NCI-H446 (cell line): Measurements from ENCODE around the gene SLC6A15.

Experiments used
- DNase-seq, 2 experiments: peaks; one replicate each; lab custom pipeline; 2025; lab: John Stamatoyannopoulos, UW

Gene SLC6A15

GRCh38 chr12:84874825-84875139 lies 37.8 kb downstream of the SLC6A15 start:
- no peak for DNase-seq

DNA sequence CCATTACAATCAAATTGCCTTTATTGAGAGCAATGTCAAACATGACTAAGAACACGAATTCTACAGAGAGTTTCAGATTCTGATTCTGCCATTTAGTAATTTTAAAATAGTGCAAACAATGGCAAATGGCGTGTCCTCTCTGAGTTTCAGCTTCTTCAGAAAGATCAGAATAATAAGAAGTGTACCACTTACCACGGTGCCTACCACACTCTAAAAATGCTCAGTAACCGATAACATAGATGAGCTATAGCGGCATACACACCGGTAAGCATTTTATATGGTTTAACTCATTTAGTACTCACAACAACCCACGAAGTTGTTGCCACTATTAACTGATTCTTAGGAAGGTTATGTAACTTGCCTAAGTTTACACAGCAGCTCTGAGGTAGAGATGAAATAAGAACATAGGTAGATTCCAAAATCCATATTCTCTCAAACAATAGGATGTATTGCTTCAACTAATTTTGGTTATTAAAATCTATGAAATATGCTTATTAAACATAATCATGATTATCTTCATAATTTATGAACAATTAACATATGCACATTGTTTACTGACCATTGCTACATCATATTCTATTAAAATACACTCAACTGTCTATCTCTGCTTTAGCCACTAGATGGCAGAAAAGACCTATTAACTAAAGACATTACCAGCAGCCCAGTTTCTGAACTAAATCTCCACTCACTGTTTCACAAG lies 38.3 kb downstream of the SLC6A15 start:
- DNase-seq: peak; percentile 40 to 77

GRCh38 chr12:84862186-84862585 lies 50.4 kb downstream of the SLC6A15 start:
- no peak for DNase-seq

- DNase-seq: no peak
Observed at GRCh38 chr12:84860718-84861117, 51.9 kb downstream of the SLC6A15 start.

DNA sequence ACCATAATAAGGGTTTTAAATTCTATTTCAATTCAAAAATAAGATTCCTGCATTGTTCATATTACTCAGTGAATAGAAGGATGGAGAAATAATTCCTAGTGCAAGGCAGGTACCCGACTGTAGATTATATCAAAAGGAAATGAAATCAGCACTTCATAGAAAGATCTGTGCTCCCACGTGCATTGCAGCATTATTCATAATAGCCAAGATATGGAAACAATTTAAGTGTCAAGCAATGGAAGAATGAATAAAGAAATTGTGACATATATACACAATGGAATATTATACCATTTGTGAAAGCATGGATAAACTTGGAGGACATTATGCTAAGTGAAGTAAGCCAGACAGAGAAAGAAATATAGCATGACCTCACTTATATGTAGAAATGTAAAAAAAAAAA lies 53.8 kb downstream of the SLC6A15 start:
- no peak for DNase-seq

GRCh38 chr12:84857525-84858208 lies 54.9 kb downstream of the SLC6A15 start:
- no peak for DNase-seq

GRCh38 chr12:84856156-84856900 lies 56.3 kb downstream of the SLC6A15 start:
- no peak for DNase-seq

DNA sequence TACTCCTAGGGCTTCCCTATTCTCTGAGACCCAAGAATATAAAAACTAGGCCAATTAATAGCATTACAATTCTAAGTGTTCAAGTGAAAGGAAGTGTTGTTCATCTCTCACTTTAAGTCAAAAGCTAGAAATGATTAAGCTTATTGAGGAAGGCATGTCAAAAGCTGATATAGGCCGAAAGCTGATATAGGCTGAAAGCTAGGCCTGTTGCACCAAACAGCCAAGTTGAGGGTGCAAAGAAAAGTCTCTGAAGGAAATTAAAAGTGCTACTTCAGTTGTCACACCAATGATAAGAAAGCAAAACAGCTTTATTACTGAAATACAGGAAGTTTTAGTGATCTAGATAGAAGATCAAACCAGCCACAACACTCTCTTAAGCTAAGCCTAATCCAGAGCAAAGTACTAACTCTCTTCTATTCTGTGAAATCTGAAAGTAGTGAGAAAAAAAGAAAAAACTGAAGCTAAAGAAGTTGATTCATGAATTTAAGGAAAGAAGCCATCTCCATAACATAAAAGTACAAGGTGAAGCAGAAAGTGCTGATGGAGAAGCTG lies 68.9 kb downstream of the SLC6A15 start:
- no peak for DNase-seq

DNA sequence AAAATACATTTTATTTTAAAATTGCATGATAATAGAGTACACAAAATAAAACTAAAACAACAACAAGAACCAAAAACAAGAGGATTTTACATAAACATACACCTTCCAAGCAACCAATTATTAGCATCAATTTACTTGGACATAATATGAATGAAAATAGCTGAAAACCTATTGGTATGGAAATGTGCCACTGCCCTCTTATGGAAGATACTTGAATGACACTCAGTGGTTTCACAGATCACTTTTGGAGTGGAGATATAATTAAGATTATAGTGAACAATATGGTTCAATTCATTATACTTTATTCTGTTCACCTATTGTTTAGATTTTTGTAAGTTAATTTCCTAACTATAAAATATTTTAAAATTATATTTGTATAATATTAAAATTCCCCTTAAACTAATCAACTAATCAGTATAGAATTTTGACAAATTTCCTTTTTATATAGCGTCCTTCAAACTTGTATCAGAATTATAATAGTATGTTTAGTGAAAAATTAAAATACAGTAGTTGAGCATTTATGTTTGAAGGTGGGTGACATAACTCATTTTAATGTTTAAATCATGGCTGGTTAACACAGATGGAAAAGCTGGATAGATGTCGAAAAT lies 70.1 kb downstream of the SLC6A15 start:
- peak; percentile 50 to 74 for DNase-seq

- DNase-seq: no peak
Observed at GRCh38 chr12:84841591-84841990, 71.0 kb downstream of the SLC6A15 start.

- peak in 1 of 2 experiments; percentile 26 for DNase-seq
Observed at GRCh38 chr12:84840356-84840755, 72.2 kb downstream of the SLC6A15 start.

DNA sequence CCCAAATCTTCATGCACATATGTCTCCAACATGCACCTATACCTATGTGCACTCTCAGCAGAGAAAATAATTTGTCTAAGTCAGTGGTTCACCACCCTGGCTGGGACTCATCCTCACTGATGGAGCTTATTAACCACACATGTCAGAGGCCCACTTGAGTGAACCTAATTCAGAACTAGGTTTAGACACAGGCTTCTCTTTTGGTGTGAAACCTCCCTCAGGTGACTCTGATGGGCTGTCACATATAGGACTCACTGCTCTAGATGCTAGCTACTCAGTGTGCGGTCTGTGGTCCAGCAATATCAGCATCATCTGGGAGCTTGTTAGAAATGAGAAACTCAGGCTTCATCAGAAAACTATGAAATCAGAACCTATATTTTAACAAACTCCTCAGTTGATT lies 85.7 kb downstream of the SLC6A15 start:
- DNase-seq: no peak

DNA sequence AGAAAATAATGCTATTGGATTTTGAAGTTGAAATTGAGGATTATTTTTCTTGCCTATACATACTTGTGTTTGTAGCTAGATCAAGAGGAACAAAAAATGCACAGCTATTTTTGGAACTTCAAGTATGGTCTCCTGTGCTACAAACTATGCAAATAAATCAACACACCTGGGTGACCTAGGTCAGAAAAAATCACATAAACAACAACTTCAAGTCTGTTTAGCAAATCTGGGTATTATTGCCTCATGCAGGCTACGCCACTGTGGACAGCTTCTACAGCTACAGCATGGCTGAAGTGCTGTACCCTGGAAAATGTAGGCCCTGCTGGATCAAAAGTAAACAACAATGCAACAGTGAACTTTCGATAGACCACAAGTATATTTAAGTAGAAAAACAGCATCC lies 87.5 kb downstream of the SLC6A15 start:
- DNase-seq: no peak

- DNase-seq: no peak
Observed at GRCh38 chr12:84822525-84822924, 90.1 kb downstream of the SLC6A15 start.

DNA sequence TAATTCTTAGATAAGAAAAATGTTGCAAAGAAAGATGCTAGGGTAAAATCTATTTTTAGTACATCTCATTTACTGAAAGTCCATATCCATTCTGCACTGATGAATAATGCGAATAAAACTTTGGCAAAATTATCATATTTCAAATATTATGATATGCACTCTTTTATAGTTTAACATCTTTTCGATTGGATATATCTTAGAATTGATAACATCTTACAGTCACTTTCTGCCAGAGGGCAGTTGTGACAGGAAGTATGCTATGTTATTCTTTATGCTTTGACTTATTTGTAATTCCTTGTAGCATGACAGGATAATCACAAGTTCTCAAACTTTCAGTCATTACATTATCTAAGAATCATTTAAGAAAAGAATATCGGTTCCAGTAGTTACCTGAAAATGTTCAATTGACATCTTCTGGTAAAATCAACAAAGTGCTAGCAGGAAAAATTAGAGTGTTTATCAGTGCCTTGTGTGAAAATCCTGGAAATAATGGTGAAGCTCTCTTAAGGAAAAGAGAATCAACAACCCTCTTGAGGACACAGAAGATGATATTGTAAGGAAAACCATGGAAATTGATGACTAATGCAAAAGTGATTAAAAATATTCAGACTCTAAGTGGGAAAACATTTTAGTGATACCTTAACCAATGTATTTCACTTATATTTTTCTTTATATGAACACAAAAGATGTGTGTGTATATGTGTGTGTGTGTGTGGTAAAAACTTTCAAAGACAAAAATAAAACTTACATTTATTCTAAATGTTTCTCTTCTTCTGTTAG lies 95.5 kb downstream of the SLC6A15 start:
- no peak for DNase-seq

- DNase-seq: no peak
Observed at GRCh38 chr12:84814664-84815245, 97.8 kb downstream of the SLC6A15 start.

DNA sequence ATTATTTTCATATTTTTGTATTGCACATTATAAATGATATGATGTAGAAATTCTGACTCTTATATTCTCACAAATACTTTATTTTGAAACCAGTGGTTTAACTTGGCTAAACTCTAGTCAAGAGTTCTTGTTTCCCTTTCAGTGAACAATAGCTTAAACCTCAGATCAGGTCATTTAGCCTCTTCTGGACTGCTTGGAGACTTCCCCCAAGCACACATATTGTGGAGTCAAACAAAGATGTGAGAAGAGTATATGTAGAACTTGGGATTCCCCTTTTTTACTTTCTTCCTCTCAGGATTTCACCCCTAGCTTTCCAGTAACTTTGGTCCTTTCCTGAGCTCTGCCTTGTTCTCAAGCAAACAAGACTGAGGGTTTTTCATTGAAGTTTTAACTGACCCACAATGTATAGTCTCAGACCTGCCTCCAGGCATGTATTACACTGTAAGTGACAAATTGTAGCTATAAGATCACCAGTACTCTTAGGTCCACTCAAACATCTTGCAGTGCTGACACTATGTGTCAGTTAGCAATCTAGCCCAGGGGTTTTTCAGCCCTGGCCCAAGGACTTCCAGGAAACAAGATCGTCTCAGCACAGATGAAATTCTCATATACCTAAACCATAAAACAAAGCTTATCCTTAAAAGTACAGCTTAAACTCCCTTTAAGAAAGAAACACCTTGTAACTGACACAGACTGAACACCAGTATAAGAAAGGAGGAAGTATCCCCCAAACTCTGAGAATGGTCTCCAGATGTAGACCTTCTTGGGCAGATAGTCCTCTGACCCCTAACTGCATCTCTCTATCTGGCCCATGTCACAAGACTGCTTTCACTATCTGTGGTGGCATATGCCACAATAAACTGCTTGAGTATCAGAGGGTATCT lies 98.6 kb downstream of the SLC6A15 start:
- no peak for DNase-seq

DNA sequence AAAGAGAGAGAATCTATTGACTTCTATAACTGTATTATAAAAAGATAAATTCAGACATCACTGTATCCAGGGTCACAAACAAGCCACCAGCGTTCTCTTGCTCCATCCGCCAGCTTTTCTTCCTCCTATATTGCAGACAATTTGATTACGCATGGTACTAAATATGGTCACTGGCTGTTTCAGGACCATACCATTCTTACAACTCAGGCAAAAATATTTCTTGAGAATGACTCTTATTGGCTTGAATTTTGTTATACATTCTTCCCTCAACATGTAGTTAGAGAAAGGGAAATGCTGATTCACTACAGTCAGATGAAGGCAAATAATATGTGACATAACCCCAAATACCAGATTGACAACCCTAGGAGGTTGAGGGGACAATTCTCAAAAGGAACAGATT lies 101.3 kb downstream of the SLC6A15 start:
- no peak for DNase-seq

- DNase-seq: no peak
Observed at GRCh38 chr12:84810611-84811010, 102.0 kb downstream of the SLC6A15 start.
